ENCODE results near the gene FBXO44.

GRCh38 chr1:11613347-11613746, 41.3 kb upstream of the FBXO44 start:
- no peak for TF ChIP-seq CTCF (IDR thresholded peaks at IDR 0.05 in 2 of 3, conservative IDR thresholded peaks at IDR 0.05 in 1 of 3; ENCODE audit: borderline replicate concordance in 1 of 3, insufficient read depth in 1 of 3, low read depth in 2 of 3, low read length in 2 of 3)
- no peak for TF ChIP-seq EZH2 (IDR thresholded peaks at IDR 0.05)
- no peak for TF ChIP-seq CEBPB (IDR thresholded peaks at IDR 0.05; ENCODE audit: low read depth)
- TF ChIP-seq, protein P1, sequence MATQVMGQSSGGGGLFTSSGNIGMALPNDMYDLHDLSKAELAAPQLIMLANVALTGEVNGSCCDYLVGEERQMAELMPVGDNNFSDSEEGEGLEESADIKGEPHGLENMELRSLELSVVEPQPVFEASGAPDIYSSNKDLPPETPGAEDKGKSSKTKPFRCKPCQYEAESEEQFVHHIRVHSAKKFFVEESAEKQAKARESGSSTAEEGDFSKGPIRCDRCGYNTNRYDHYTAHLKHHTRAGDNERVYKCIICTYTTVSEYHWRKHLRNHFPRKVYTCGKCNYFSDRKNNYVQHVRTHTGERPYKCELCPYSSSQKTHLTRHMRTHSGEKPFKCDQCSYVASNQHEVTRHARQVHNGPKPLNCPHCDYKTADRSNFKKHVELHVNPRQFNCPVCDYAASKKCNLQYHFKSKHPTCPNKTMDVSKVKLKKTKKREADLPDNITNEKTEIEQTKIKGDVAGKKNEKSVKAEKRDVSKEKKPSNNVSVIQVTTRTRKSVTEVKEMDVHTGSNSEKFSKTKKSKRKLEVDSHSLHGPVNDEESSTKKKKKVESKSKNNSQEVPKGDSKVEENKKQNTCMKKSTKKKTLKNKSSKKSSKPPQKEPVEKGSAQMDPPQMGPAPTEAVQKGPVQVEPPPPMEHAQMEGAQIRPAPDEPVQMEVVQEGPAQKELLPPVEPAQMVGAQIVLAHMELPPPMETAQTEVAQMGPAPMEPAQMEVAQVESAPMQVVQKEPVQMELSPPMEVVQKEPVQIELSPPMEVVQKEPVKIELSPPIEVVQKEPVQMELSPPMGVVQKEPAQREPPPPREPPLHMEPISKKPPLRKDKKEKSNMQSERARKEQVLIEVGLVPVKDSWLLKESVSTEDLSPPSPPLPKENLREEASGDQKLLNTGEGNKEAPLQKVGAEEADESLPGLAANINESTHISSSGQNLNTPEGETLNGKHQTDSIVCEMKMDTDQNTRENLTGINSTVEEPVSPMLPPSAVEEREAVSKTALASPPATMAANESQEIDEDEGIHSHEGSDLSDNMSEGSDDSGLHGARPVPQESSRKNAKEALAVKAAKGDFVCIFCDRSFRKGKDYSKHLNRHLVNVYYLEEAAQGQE (IDR thresholded peaks at IDR 0.05; ENCODE audit: low read depth): no peak
- TF ChIP-seq EZH2phosphoT487 (IDR thresholded peaks at IDR 0.05; ENCODE audit: borderline replicate concordance): no peak
- no peak for TF ChIP-seq YY1 (IDR thresholded peaks at IDR 0.05; ENCODE audit: extremely low read depth, insufficient replicate concordance, low read depth, low read length)
- TF ChIP-seq ATF3 (IDR thresholded peaks at IDR 0.05): no peak
